Tibial nerve (tissue), 4 donors: ENCODE data around the gene KRIT1. TPM values are rescaled to one million over a fixed set of nuclear protein-coding genes. Genes with fewer than 3 reads are reported as not detected.
"Not testable (repeated sequence)": the region's sequence is repeated elsewhere in the genome, so short reads cannot be mapped to it uniquely, and the experiment has no call there.

Source experiments
- DNase-seq, 2 donors: peaks; one replicate each; pipeline ENCODE4 v3.0.0-alpha.2; 2019; ENCODE audit warnings: low spot score in 2 of 2
- H3K27ac ChIP-seq, 4 donors: fragments of 200-600 bp; sonication (generic) in 3 of 4; one replicate each; pipeline ENCODE4 v1.5.1; 2017 to 2019; ENCODE audit warnings: mild to moderate bottlenecking in 1 of 4
- H3K27me3 ChIP-seq, 2 donors: fragments of 200-600 bp; sonication (generic) in 1 of 2; one replicate each; pipeline versions ENCODE4 v1.5.1 to v1.6.0; 2017 to 2019
- H3K36me3 ChIP-seq, 3 donors: fragments of 200-600 bp; sonication (generic); one replicate each; pipeline ENCODE4 v1.5.1; 2018 to 2019
- H3K4me1 ChIP-seq, 4 donors: fragments of 200-600 bp; sonication (generic) in 3 of 4; one replicate each; pipeline ENCODE4 v1.5.1; 2017 to 2019
- H3K4me3 ChIP-seq, 4 donors: fragments of 200-600 bp; sonication (generic) in 3 of 4; one replicate each; pipeline ENCODE4 v1.5.1; 2017 to 2019; ENCODE audit warnings: mild to moderate bottlenecking in 1 of 4, moderate library complexity in 1 of 4
- H3K9me3 ChIP-seq, 4 donors: fragments of 200-600 bp; sonication (generic) in 3 of 4; one replicate each; pipeline ENCODE4 v1.5.1; 2017 to 2019
- EP300 ChIP-seq, 2 donors: sonication (generic); formaldehyde crosslinking; IDR thresholded peaks; one replicate each; pipeline ENCODE4 v1.6.1; 2017; ENCODE audit warnings: antibody characterized with exemption in 2 of 2, mild to moderate bottlenecking in 1 of 2
- POLR2A ChIP-seq, 2 donors: fragments of 450-650 bp; IDR thresholded peaks; one replicate each; pipeline ENCODE4 v1.6.1; 2017; ENCODE audit warnings: antibody characterized with exemption in 2 of 2, mild to moderate bottlenecking in 2 of 2, moderate library complexity in 2 of 2
- WGBS, 2 donors: methylation state at CpG; one replicate each; pipeline ENCODE4 v1.1.5; 2018; 5-methylcytosine and 5-hydroxymethylcytosine counted together
- total RNA-seq, 4 donors: library from RNA; depleted of rRNA; stranded (reverse); fragments of >200 nt; gene quantifications; one replicate each; pipeline ENCODE4 v1.1.0, GENCODE V29; 2016
- TF ChIP-seq, protein P1 (sequence below), 5 experiments: fragments of 200-600 bp in 3 of 5; fragments of 450-650 bp in 2 of 5; sonication (generic) in 3 of 5; IDR thresholded peaks; one replicate each; pipeline ENCODE4 v1.5.1; 2016 to 2019; ENCODE audit warnings: antibody characterized with exemption in 5 of 5, mild to moderate bottlenecking in 3 of 5, moderate library complexity in 2 of 5

The KRIT1 gene
- total RNA-seq, 4 donors from 2014 or later = 64.2 to 148 (median 74.5) TPM

DNA sequence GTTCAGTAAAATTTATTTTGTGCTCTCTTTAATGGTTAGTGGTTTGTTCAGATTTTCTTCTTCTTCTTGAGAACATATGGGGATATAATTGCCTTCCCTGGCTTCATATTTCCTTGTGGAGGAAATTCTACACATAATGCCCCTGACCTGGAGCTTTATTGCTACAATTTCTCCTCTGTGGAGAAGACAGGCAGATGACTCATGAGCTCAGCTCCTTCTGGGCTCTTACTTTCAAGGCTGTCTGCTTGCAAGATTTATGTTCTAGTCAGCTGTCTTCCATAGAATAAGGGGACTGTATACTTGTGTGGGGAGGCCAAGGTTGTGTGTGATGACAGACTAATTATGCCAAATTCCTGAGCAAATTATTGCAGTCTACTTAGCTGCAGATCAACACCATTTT is 68.4 kb downstream of the KRIT1 start:
- no peak for DNase-seq
- H3K4me1 ChIP-seq = peaks cover 0 to 7% (median 3%) of the 10 kb centered on the region in 4 donors
- TF ChIP-seq, protein P1, sequence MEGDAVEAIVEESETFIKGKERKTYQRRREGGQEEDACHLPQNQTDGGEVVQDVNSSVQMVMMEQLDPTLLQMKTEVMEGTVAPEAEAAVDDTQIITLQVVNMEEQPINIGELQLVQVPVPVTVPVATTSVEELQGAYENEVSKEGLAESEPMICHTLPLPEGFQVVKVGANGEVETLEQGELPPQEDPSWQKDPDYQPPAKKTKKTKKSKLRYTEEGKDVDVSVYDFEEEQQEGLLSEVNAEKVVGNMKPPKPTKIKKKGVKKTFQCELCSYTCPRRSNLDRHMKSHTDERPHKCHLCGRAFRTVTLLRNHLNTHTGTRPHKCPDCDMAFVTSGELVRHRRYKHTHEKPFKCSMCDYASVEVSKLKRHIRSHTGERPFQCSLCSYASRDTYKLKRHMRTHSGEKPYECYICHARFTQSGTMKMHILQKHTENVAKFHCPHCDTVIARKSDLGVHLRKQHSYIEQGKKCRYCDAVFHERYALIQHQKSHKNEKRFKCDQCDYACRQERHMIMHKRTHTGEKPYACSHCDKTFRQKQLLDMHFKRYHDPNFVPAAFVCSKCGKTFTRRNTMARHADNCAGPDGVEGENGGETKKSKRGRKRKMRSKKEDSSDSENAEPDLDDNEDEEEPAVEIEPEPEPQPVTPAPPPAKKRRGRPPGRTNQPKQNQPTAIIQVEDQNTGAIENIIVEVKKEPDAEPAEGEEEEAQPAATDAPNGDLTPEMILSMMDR (IDR thresholded peaks at IDR 0.05) = no peak
- no peak for TF ChIP-seq POLR2A (IDR thresholded peaks at IDR 0.05)
- no peak for TF ChIP-seq EP300 (IDR thresholded peaks at IDR 0.05)
- no peaks in the 10 kb centered on the region for H3K9me3 ChIP-seq
- H3K4me3 ChIP-seq = no peak overlapping the region
- no peak overlapping the region for H3K27ac ChIP-seq
- H3K36me3 ChIP-seq = no peaks in the 10 kb centered on the region
- H3K27me3 ChIP-seq = no peaks in the 10 kb centered on the region

DNA sequence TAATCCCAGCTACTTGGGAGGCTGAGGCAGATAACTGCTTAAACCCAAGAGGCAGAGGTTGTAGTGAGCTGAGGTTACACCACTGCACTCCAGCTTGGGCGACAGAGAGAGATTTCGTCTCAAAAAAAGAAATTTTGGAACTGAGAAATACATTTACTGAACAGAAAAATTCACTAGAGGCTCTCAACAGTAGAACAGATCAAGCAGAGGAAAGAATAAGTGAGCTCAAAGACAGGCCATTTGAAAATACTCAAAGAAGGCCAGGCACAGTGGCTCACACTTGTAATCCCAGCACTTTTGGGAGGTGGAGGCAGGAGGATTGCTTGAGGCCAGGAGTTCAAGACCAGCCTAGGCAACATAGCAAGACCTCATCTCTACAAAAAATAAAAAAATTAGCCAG is 76.2 kb downstream of the KRIT1 start:
- H3K4me3 ChIP-seq = not testable (repeated sequence)

DNA sequence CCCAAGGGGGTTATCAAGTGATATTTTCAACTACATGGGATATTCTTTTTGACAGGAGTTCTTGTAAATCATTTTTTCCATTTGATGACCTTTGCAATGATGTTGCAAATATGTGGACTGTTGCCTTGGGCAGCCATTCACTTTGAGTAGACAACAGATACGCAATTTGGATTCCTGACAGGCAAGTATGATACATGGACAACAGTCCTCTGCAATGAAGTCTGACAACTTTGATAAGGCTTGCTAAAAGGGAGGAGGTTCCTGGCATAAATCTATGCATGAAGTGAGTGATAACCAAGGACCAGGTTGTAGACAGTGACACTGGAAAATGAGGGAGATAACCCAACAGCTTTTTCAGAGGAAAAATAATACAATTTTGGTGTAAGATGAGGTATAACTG is 84.4 kb downstream of the KRIT1 start:
- TF ChIP-seq, protein P1 (IDR thresholded peaks at IDR 0.05) = no peak
- TF ChIP-seq POLR2A (IDR thresholded peaks at IDR 0.05) (no peak), EP300 (IDR thresholded peaks at IDR 0.05) (no peak)
- Histone ChIP-seq H3K27me3 (no peaks in the 10 kb centered on the region), H3K36me3 (no peaks in the 10 kb centered on the region), H3K4me3 (no peak overlapping the region), H3K4me1 (no peaks in the 10 kb centered on the region), H3K27ac (no peak overlapping the region), H3K9me3 (no peaks in the 10 kb centered on the region)
- 73 to 87% methylated on average over 1 of the region's 1 CpG for WGBS, 2 donors
- no peak for DNase-seq

More for the DNA sequence above, 76.2 kb downstream of the KRIT1 start:
- H3K27me3 ChIP-seq, H3K27ac ChIP-seq, H3K36me3 ChIP-seq, DNase-seq, H3K4me1 ChIP-seq: not testable (repeated sequence)
- 86 to 95% methylated on average over 2 of the region's 2 CpGs for WGBS, 2 donors
- H3K9me3 ChIP-seq = peaks cover 0 to 12% (median 2%) of the 10 kb centered on the region in 4 donors

DNA sequence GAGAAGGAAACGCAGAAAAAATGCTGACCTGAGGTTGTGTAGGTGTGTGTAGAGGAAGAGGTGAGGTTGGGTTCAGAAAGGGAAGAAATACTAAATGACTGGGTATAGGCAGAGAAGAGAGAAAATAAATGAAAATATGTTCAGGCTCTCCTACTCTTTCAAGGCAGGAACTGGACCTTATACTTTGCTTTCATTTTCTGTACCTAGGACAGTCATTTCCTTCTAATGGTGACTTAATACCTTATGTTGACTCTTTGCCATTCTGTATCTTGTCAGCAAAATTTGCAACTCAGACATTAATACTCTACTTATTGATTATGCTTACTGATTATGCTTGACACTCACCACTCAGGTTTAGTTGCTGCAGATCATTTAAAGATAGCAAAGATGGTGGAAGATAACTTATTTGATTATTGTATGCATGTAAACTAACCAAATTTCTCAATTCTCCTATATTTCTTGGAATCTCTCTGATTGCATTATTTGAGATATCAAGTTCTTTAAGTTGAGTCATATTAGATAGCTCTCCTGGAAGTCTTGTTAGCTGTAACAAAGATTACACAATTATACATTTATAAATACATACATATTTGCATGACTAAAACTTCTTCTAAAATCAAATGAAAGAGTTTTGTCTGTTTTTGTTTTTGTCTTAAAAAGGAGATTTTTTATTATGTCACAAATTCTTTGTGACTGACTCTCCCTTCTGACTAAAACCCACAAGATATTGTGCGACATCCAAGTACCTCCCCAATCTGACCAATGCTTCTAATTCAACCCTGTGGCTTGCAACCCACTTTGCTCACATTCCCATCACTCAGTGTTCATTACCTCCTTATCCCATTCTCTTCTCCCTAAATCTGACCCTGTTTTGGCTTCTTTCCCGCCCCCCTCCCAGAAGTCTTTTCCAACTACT is 86.8 kb downstream of the KRIT1 start:
- Histone ChIP-seq H3K27ac (no peak overlapping the region), H3K4me3 (no peak overlapping the region), H3K27me3 (no peaks in the 10 kb centered on the region), H3K9me3 (no peaks in the 10 kb centered on the region), H3K4me1 (no peaks in the 10 kb centered on the region), H3K36me3 (no peaks in the 10 kb centered on the region)
- TF ChIP-seq, protein P1 (IDR thresholded peaks at IDR 0.05) = no peak
- TF ChIP-seq POLR2A (IDR thresholded peaks at IDR 0.05) = no peak
- DNase-seq = no peak
- 82 to 93% methylated on average over 3 of the region's 3 CpGs for WGBS, 2 donors

DNA sequence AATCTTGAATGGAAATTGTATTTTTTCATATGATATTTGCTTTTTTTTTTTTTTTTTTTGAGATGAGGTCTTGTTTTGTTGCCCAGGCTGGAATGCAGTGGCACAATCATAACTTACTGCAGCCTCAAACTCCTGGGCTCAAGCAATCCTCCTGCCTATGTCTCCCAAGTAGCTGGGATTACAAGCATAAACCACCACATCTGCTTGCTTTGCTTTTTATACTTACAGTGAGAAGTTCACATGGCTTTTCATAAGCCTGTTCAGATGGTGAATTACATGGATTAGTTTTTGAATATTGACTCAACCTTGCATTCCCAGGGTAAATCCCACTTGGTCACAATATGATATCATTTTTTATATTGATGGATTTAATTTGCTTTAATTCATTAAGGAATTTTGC is 88.7 kb downstream of the KRIT1 start:
- Histone ChIP-seq H3K4me3 (no peak overlapping the region), H3K4me1 (no peaks in the 10 kb centered on the region), H3K27ac (no peak overlapping the region), H3K9me3 (no peaks in the 10 kb centered on the region), H3K36me3 (no peaks in the 10 kb centered on the region), H3K27me3 (no peaks in the 10 kb centered on the region)
- TF ChIP-seq, protein P1 (IDR thresholded peaks at IDR 0.05) = no peak
- TF ChIP-seq POLR2A (IDR thresholded peaks at IDR 0.05) (no peak), EP300 (IDR thresholded peaks at IDR 0.05) (no peak)
- DNase-seq = no peak
